ENCODE measurements around the gene GDF9. TPM values are rescaled to one million over a fixed set of nuclear protein-coding genes. Genes with fewer than 3 reads are reported as not detected.

The GDF9 gene
- total and polyA plus RNA-seq, 2 experiments from 2014 or later, result 0.11 to 0.14 TPM

DNA sequence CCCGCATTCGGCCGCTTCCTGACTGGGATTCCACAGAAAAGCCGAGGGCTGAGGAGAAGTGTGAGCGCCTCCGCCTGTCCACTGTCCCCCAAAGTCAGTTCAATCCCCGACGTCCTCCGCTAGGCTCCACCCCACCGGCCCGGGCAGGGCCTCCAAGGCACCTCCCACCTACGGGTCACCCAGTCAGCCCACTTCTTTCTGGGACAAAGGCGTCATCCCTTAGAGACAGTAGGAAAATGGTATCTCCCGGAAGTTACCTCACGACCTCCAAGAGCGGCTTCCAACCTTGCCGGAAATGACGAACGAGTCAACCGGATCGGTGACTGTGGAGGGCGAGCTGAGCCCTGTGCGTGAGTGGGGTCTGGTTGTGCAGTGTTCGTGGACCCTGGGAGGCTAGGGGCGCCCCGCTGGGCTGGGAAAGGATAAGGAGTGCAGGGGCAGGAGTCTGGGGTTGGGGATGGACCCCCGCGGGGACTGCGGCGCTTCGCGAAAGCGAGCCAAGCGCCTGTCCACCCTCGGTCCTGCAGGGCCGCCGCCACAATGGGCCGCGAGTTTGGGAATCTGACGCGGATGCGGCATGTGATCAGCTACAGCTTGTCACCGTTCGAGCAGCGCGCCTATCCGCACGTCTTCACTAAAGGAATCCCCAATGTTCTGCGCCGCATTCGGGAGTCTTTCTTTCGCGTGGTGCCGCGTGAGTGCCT lies at the start of gene GDF9, which contains the start of gene UQCRQ (continued):
- TF ChIP-seq, protein P1, sequence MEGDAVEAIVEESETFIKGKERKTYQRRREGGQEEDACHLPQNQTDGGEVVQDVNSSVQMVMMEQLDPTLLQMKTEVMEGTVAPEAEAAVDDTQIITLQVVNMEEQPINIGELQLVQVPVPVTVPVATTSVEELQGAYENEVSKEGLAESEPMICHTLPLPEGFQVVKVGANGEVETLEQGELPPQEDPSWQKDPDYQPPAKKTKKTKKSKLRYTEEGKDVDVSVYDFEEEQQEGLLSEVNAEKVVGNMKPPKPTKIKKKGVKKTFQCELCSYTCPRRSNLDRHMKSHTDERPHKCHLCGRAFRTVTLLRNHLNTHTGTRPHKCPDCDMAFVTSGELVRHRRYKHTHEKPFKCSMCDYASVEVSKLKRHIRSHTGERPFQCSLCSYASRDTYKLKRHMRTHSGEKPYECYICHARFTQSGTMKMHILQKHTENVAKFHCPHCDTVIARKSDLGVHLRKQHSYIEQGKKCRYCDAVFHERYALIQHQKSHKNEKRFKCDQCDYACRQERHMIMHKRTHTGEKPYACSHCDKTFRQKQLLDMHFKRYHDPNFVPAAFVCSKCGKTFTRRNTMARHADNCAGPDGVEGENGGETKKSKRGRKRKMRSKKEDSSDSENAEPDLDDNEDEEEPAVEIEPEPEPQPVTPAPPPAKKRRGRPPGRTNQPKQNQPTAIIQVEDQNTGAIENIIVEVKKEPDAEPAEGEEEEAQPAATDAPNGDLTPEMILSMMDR (conservative IDR thresholded peaks at IDR 0.05; ENCODE audit: low read depth in 2 of 2), result peak in 1 of 2 experiments; percentile 73; a peak in 2 of 4 replicates

DNA sequence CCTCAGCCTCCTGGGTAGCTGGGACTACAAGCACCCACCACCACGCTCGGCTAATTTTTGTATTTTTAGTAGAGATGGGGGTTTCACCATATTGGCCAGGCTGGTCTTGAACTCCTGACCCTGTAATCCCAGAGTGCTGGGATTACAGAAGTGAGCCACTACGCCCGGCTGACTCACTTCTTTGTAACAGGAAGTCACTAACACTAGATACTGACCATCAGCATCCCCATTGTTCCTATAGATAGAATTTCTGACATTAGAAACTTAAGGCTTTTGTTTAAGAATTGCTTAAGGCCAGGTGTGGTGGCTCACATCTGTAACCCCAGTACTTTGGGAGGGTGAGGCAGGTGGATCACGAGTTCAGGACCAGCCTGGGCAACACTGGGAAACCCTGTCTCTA lies 49.4 kb upstream of the GDF9 start:
- H3K36me3 Mint-ChIP-seq (ENCODE audit: low read depth), result peaks cover 37% of the 10 kb centered on the region
- H3K4me3 Mint-ChIP-seq, result no peak overlapping the region
- DNase-seq (ENCODE audit: low spot score) (no peak), ATAC-seq (no peak)
- peaks cover 10% of the 10 kb centered on the region for H3K36me3 ChIP-seq (ENCODE audit: insufficient read depth)
- H3K27me3 ChIP-seq (ENCODE audit: insufficient read depth), result no peaks in the 10 kb centered on the region
- no peak overlapping the region for H3K4me2 ChIP-seq
- no peaks in the 10 kb centered on the region for H3F3A ChIP-seq (replicated peaks; ENCODE audit: low read depth)
- H3K4me3 ChIP-seq, result no peak overlapping the region
- no peaks in the 10 kb centered on the region for H3K4me1 ChIP-seq (ENCODE audit: insufficient read depth)
- no peaks in the 10 kb centered on the region for H3K9me3 Mint-ChIP-seq
- H4K20me1 ChIP-seq (replicated peaks; ENCODE audit: insufficient read depth), result peaks cover 17% of the 10 kb centered on the region
- no peak overlapping the region for H3K27ac Mint-ChIP-seq
- no peak overlapping the region for H2AFZ ChIP-seq
- peaks cover 3% of the 10 kb centered on the region; the same call in 1 of the 3 replicates for H3K4me1 Mint-ChIP-seq
- H3K27me3 Mint-ChIP-seq (ENCODE audit: insufficient read depth, low read depth, poor library complexity), result peaks cover 7% of the 10 kb centered on the region
- peaks cover 53% of the 10 kb centered on the region for H3K79me2 ChIP-seq (replicated peaks; ENCODE audit: insufficient read depth)
- no peak overlapping the region for H3K27ac ChIP-seq (ENCODE audit: low read depth)
- no peaks in the 10 kb centered on the region for H3K9me2 ChIP-seq (ENCODE audit: insufficient read depth)
- TF ChIP-seq, protein P1 (conservative IDR thresholded peaks at IDR 0.05; ENCODE audit: low read depth in 2 of 2), result no peak
- TF ChIP-seq STAT1 (IDR thresholded peaks at IDR 0.05; ENCODE audit: unreplicated experiment), result no peak
- TF ChIP-seq, protein P2, sequence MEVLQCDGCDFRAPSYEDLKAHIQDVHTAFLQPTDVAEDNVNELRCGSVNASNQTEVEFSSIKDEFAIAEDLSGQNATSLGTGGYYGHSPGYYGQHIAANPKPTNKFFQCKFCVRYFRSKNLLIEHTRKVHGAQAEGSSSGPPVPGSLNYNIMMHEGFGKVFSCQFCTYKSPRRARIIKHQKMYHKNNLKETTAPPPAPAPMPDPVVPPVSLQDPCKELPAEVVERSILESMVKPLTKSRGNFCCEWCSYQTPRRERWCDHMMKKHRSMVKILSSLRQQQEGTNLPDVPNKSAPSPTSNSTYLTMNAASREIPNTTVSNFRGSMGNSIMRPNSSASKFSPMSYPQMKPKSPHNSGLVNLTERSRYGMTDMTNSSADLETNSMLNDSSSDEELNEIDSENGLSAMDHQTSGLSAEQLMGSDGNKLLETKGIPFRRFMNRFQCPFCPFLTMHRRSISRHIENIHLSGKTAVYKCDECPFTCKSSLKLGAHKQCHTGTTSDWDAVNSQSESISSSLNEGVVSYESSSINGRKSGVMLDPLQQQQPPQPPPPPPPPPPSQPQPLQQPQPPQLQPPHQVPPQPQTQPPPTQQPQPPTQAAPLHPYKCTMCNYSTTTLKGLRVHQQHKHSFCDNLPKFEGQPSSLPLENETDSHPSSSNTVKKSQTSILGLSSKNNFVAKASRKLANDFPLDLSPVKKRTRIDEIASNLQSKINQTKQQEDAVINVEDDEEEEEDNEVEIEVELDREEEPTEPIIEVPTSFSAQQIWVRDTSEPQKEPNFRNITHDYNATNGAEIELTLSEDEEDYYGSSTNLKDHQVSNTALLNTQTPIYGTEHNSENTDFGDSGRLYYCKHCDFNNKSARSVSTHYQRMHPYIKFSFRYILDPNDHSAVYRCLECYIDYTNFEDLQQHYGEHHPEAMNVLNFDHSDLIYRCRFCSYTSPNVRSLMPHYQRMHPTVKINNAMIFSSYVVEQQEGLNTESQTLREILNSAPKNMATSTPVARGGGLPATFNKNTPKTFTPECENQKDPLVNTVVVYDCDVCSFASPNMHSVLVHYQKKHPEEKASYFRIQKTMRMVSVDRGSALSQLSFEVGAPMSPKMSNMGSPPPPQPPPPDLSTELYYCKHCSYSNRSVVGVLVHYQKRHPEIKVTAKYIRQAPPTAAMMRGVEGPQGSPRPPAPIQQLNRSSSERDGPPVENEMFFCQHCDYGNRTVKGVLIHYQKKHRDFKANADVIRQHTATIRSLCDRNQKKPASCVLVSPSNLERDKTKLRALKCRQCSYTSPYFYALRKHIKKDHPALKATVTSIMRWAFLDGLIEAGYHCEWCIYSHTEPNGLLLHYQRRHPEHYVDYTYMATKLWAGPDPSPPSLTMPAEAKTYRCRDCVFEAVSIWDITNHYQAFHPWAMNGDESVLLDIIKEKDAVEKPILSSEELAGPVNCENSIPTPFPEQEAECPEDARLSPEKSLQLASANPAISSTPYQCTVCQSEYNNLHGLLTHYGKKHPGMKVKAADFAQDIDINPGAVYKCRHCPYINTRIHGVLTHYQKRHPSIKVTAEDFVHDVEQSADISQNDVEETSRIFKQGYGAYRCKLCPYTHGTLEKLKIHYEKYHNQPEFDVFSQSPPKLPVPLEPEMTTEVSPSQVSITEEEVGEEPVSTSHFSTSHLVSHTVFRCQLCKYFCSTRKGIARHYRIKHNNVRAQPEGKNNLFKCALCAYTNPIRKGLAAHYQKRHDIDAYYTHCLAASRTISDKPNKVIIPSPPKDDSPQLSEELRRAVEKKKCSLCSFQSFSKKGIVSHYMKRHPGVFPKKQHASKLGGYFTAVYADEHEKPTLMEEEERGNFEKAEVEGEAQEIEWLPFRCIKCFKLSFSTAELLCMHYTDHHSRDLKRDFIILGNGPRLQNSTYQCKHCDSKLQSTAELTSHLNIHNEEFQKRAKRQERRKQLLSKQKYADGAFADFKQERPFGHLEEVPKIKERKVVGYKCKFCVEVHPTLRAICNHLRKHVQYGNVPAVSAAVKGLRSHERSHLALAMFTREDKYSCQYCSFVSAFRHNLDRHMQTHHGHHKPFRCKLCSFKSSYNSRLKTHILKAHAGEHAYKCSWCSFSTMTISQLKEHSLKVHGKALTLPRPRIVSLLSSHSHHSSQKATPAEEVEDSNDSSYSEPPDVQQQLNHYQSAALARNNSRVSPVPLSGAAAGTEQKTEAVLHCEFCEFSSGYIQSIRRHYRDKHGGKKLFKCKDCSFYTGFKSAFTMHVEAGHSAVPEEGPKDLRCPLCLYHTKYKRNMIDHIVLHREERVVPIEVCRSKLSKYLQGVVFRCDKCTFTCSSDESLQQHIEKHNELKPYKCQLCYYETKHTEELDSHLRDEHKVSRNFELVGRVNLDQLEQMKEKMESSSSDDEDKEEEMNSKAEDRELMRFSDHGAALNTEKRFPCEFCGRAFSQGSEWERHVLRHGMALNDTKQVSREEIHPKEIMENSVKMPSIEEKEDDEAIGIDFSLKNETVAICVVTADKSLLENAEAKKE (CRISPR knock-in tag; IDR thresholded peaks at IDR 0.05), result no peak
- TF ChIP-seq NANOG (IDR thresholded peaks at IDR 0.05; ENCODE audit: borderline replicate concordance), result no peak
- no peak for TF ChIP-seq EZH2phosphoT487 (IDR thresholded peaks at IDR 0.05; ENCODE audit: unreplicated experiment)
- TF ChIP-seq, protein P3, sequence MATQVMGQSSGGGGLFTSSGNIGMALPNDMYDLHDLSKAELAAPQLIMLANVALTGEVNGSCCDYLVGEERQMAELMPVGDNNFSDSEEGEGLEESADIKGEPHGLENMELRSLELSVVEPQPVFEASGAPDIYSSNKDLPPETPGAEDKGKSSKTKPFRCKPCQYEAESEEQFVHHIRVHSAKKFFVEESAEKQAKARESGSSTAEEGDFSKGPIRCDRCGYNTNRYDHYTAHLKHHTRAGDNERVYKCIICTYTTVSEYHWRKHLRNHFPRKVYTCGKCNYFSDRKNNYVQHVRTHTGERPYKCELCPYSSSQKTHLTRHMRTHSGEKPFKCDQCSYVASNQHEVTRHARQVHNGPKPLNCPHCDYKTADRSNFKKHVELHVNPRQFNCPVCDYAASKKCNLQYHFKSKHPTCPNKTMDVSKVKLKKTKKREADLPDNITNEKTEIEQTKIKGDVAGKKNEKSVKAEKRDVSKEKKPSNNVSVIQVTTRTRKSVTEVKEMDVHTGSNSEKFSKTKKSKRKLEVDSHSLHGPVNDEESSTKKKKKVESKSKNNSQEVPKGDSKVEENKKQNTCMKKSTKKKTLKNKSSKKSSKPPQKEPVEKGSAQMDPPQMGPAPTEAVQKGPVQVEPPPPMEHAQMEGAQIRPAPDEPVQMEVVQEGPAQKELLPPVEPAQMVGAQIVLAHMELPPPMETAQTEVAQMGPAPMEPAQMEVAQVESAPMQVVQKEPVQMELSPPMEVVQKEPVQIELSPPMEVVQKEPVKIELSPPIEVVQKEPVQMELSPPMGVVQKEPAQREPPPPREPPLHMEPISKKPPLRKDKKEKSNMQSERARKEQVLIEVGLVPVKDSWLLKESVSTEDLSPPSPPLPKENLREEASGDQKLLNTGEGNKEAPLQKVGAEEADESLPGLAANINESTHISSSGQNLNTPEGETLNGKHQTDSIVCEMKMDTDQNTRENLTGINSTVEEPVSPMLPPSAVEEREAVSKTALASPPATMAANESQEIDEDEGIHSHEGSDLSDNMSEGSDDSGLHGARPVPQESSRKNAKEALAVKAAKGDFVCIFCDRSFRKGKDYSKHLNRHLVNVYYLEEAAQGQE (IDR thresholded peaks at IDR 0.05; ENCODE audit: unreplicated experiment), result no peak
- no peak for TF ChIP-seq JUNB (IDR thresholded peaks at IDR 0.05; ENCODE audit: unreplicated experiment)
- TF ChIP-seq ZNF331 (CRISPR knock-in tag; IDR thresholded peaks at IDR 0.05; ENCODE audit: low read depth), result no peak
- TF ChIP-seq, protein P4, sequence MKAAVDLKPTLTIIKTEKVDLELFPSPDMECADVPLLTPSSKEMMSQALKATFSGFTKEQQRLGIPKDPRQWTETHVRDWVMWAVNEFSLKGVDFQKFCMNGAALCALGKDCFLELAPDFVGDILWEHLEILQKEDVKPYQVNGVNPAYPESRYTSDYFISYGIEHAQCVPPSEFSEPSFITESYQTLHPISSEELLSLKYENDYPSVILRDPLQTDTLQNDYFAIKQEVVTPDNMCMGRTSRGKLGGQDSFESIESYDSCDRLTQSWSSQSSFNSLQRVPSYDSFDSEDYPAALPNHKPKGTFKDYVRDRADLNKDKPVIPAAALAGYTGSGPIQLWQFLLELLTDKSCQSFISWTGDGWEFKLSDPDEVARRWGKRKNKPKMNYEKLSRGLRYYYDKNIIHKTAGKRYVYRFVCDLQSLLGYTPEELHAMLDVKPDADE (IDR thresholded peaks at IDR 0.05), result no peak
